GM12878 (cell line): Measurements from ENCODE around the gene BZW1. TPM values are rescaled to one million over a fixed set of nuclear protein-coding genes. Genes with fewer than 3 reads are reported as not detected.

Experiments
- ATAC-seq: fragments of 200-7000 bp; cut with Tn5 transposase; 3 replicates; pipeline ENCODE4 v1.9.1; 2020; ENCODE audit warnings: mild to moderate bottlenecking, moderate library complexity
- BruUV-seq: library from RNA; stranded (reverse); fragments of 400-500 nt; replicated peaks from 2 replicates; lab custom pipeline; 2021; lab: Mats Ljungman, UMichigan
- CTCF ChIA-PET: fragments of 300-600 bp; sonication (Branson Sonifier 250); formaldehyde crosslinking; extraction: SDS; loops from one replicate; lab custom pipeline; 2021; ENCODE audit warnings: inconsistent platforms; lab: Yijun Ruan, JAX
- POLR2A ChIA-PET: fragments of 350-600 bp; formaldehyde crosslinking; extraction: SDS; loops from one replicate; lab custom pipeline; 2021; ENCODE audit warnings: inconsistent platforms; lab: Charles Lee
- RAD21 ChIA-PET: fragments of 300-600 bp; sonication (Branson Sonifier 250); formaldehyde crosslinking; loops from one replicate; lab custom pipeline; 2023; ENCODE audit warnings: antibody characterized with exemption; ENCODE audit not compliant: unreplicated experiment; lab: Charles Lee
- SMC1A ChIA-PET: fragments of 300-600 bp; sonication (Branson Sonifier 250); formaldehyde crosslinking; loops from one replicate; lab custom pipeline; 2023; ENCODE audit not compliant: unreplicated experiment, uncharacterized antibody; lab: Charles Lee
- DNase-seq: peaks from one replicate; pipeline ENCODE4 v3.0.0-alpha.2; 2011; ENCODE audit warnings: low read depth, low spot score
- FAIRE-seq: peaks from 3 replicates; lab custom pipeline; 2011; peaks lifted over from hg19 to GRCh38; lab: Jason Lieb, UNC
- H2AFZ ChIP-seq: 2 replicates; pipeline ENCODE4 v1.6.0; 2011; ENCODE audit warnings: low read depth, low read length, control low read depth; ENCODE audit not compliant: control insufficient read depth
- H3K27ac ChIP-seq: 2 replicates; pipeline ENCODE4 v1.5.1; 2011; ENCODE audit warnings: control low read depth; ENCODE audit not compliant: control insufficient read depth, insufficient read depth
- H3K27me3 ChIP-seq, 2 experiments: replicated peaks in 1 of 2; 2 replicates each; pipeline versions ENCODE4 v1.6.0 to v1.6.1; 2011; ENCODE audit warnings: low read length in 1 of 2; ENCODE audit not compliant: control insufficient read depth in 2 of 2, insufficient read depth in 2 of 2
- H3K36me3 ChIP-seq, 2 experiments: 2 replicates each; pipeline ENCODE4 v1.5.1; 2011; ENCODE audit warnings: low read length in 1 of 2; ENCODE audit not compliant: control insufficient read depth in 2 of 2, insufficient read depth in 2 of 2
- H3K4me1 ChIP-seq: 2 replicates; pipeline ENCODE4 v1.6.1; 2011; ENCODE audit warnings: mild to moderate bottlenecking, low read length, moderate library complexity, mixed read lengths; ENCODE audit not compliant: control insufficient read depth, insufficient read depth
- H3K4me2 ChIP-seq: 2 replicates; pipeline ENCODE4 v1.6.0; 2011; ENCODE audit warnings: control low read depth; ENCODE audit not compliant: control insufficient read depth, insufficient read depth
- H3K4me3 ChIP-seq: fragments of 200-600 bp; sonication (generic); 2 replicates; pipeline ENCODE4 v1.5.1; 2016
- H3K79me2 ChIP-seq: 2 replicates; pipeline ENCODE4 v1.6.0; 2011; ENCODE audit warnings: low read length; ENCODE audit not compliant: control insufficient read depth, insufficient read depth
- H3K9ac ChIP-seq: 2 replicates; pipeline ENCODE4 v1.8.0; 2011; ENCODE audit warnings: low read length, control low read depth, mixed read lengths; ENCODE audit not compliant: control insufficient read depth, insufficient read depth
- H3K9me3 ChIP-seq: replicated peaks from 3 replicates; pipeline ENCODE4 v1.5.1; 2011; ENCODE audit warnings: mild to moderate bottlenecking, low read length; ENCODE audit not compliant: control insufficient read depth, insufficient read depth
- H4K20me1 ChIP-seq: 2 replicates; pipeline ENCODE4 v1.6.0; 2011; ENCODE audit not compliant: control insufficient read depth, insufficient read depth
- ATF2 ChIP-seq: IDR thresholded peaks from 2 replicates; pipeline ENCODE4 v1.6.1; 2012; ENCODE audit warnings: low read length, inconsistent platforms
- BCLAF1 ChIP-seq: fragments of 450-650 bp; IDR thresholded peaks from 2 replicates; pipeline ENCODE4 v1.6.1; 2017; ENCODE audit warnings: antibody characterized with exemption, mild to moderate bottlenecking, moderate library complexity
- BMI1 ChIP-seq: fragments of 450-650 bp; IDR thresholded peaks from 2 replicates; pipeline ENCODE4 v1.6.1; 2016; ENCODE audit warnings: mild to moderate bottlenecking, moderate library complexity, borderline replicate concordance
- BRCA1 ChIP-seq: IDR thresholded peaks from 2 replicates; pipeline ENCODE4 v1.6.1; 2011; ENCODE audit warnings: low read depth, low read length, improper control_type of control experiment
- CREB1 ChIP-seq: IDR thresholded peaks from 2 replicates; pipeline ENCODE4 v1.6.1; 2012; ENCODE audit warnings: low read depth, mild to moderate bottlenecking, inconsistent platforms
- EED ChIP-seq: sonication (generic); IDR thresholded peaks from 2 replicates; pipeline ENCODE4 v1.6.1; 2016; ENCODE audit warnings: antibody characterized with exemption, low read depth
- IRF4 ChIP-seq: IDR thresholded peaks from 2 replicates; pipeline ENCODE4 v1.6.1; 2011; ENCODE audit warnings: low read depth, low read length
- JUNB ChIP-seq: IDR thresholded peaks from 2 replicates; pipeline ENCODE4 v1.6.1; 2016; ENCODE audit warnings: antibody characterized with exemption, mild to moderate bottlenecking
- MYB ChIP-seq: fragments of 150-350 bp; IDR thresholded peaks from 2 replicates; pipeline ENCODE4 v1.6.1; 2014; ENCODE audit warnings: mild to moderate bottlenecking, low read depth, low read length, borderline replicate concordance
- POU2F2 ChIP-seq: IDR thresholded peaks from 3 replicates; pipeline ENCODE4 v1.6.1; 2011; ENCODE audit warnings: low read depth, mild to moderate bottlenecking, low read length, borderline replicate concordance
- RELB ChIP-seq: fragments of 450-650 bp; IDR thresholded peaks from 2 replicates; pipeline ENCODE4 v1.6.1; 2017; ENCODE audit warnings: low read depth, mild to moderate bottlenecking, moderate library complexity
- RUNX3 ChIP-seq: IDR thresholded peaks from 2 replicates; pipeline ENCODE4 v1.6.1; 2012; ENCODE audit warnings: low read length, inconsistent platforms
- SREBF1 ChIP-seq: IDR thresholded peaks from 2 replicates; pipeline ENCODE4 v1.6.1; 2012; ENCODE audit warnings: mild to moderate bottlenecking, low read length
- ZBTB4 ChIP-seq: fragments of 450-650 bp; formaldehyde crosslinking; IDR thresholded peaks from 2 replicates; pipeline ENCODE4 v1.4.0; 2022; ENCODE audit warnings: mild to moderate bottlenecking, moderate library complexity
- ZNF217 ChIP-seq: fragments of 450-650 bp; IDR thresholded peaks from 2 replicates; pipeline ENCODE4 v1.6.1; 2017; ENCODE audit warnings: antibody characterized with exemption, mild to moderate bottlenecking
- WGBS: methylation state at CpG from one replicate; pipeline ENCODE4 v1.1.6; 2016; ENCODE audit warnings: low lambda C conversion rate; ENCODE audit not compliant: insufficient replicate concordance, insufficient coverage; ENCODE audit errors: missing lambda C conversion rate; 5-methylcytosine and 5-hydroxymethylcytosine counted together
- in situ Hi-C: fragments of 300-500 bp; cut with MboI; formaldehyde crosslinking; loops from 9 replicates; pipeline ENCODE4 v1.14.3; 2018; ENCODE audit warnings: mixed read lengths
- intact Hi-C: fragments of 100-400 bp; cut with micrococcal nuclease; formaldehyde crosslinking; loops from one replicate; pipeline ENCODE4 v1.14.2; 2022; ENCODE audit not compliant: unreplicated experiment
- polyA plus RNA-seq, 11 experiments: library from polyadenylated mRNA; depleted of rRNA in 4 of 11; unstranded in 6 of 11; stranded (reverse) in 5 of 11; fragments of >200 nt; fragmentation: Nextera tagmentation in 4 of 11; fragmentation: Illumina TruSeq in 1 of 11; extraction: Ambion mirVana in 4 of 11; extraction: Trizol in 1 of 11; gene quantifications; 1 replicate in 1 of 11; 2 replicates in 10 of 11; pipeline versions ENCODE4 v1.2.1 to v1.2.3, GENCODE V29; 2011 to 2016; ENCODE audit warnings: inconsistent platforms in 2 of 11, missing spikeins in 2 of 11, low read depth in 1 of 11
- total RNA-seq, 4 experiments: library from RNA; depleted of rRNA in 3 of 4; stranded (reverse); fragments of >200 nt in 3 of 4; fragmentation: Illumina TruSeq in 1 of 4; extraction: Trizol in 1 of 4; gene quantifications; 2 replicates each; pipeline versions ENCODE4 v1.2.1 to v1.2.3, GENCODE V29; 2013 to 2021

Gene BZW1
- total and polyA plus RNA-seq, 10 of the 15 experiments (the other 5 are each of a cell fraction or from before 2014, with no cell fraction given) = 186 to 349 (median 269) TPM

GRCh38 chr2:200765139-200765951 is 46.4 kb upstream of the BZW1 start:
- ChIA-PET CTCF (no interaction called here), RAD21 (no interaction called here), POLR2A (no interaction called here), SMC1A (interaction anchor here (0.6 to 1.0 kb wide), 2 partner anchors 28 to 56 kb away, joined by 3 read pairs; no protein-coding TSS in a partner anchor)
- intact Hi-C loops = no loop called here
- H3K27ac ChIP-seq = no peak overlapping the region
- BruUV-seq = no TSS peak
- no peak overlapping the region for H3K4me3 ChIP-seq
- in situ Hi-C loops = no loop called here
- 3% methylated on average over 2 of the region's 2 CpGs for WGBS
- no peak for DNase-seq
- ATAC-seq = peak; percentile 85
- H3K4me2 ChIP-seq = no peak overlapping the region
- H3K27me3 ChIP-seq = peaks cover 0 to 4% of the 10 kb centered on the region in 2 experiments; a peak in 3 of 4 replicates
- H3K79me2 ChIP-seq = no peaks in the 10 kb centered on the region
- no peaks in the 10 kb centered on the region for H3K36me3 ChIP-seq
- H3K9ac ChIP-seq = no peak overlapping the region
- FAIRE-seq = no peak
- H3K9me3 ChIP-seq = no peaks in the 10 kb centered on the region
- H2AFZ ChIP-seq = no peak overlapping the region; the same call in 1 of the 2 replicates
- H4K20me1 ChIP-seq = no peaks in the 10 kb centered on the region
- no peaks in the 10 kb centered on the region; the same call in 1 of the 2 replicates for H3K4me1 ChIP-seq
- peak; percentile 39; the same call in 1 of the 2 replicates for TF ChIP-seq EED
- no peak for TF ChIP-seq RELB
- TF ChIP-seq MYB = no peak
- no peak for TF ChIP-seq POU2F2
- peak; percentile 73 for TF ChIP-seq JUNB
- TF ChIP-seq BMI1 = no peak
- peak; percentile 43 for TF ChIP-seq RUNX3
- 0 out of 2 replicates have a peak, but pooled peaks have one; percentile 33 for TF ChIP-seq CREB1
- no peak for TF ChIP-seq BCLAF1
- no peak for TF ChIP-seq IRF4
- no peak for TF ChIP-seq SREBF1
- no peak for TF ChIP-seq ZNF217
- TF ChIP-seq ATF2 = 0 out of 2 replicates have a peak, but pooled peaks have one; percentile 24
- TF ChIP-seq ZBTB4 (CRISPR knock-in tag) = no peak
- no peak for TF ChIP-seq BRCA1
